HUDEP-2 (cell line): ENCODE data around the gene RNF144A.
A peak's percentile ranks its signal among the peaks of the same experiment; 100 is the strongest.
"Not testable (repeated sequence)": the region's sequence is repeated elsewhere in the genome, so short reads cannot be mapped to it uniquely, and the experiment has no call there.

Source experiments
- DNase-seq, 76 experiments: peaks; one replicate each; lab custom pipeline; 2025; ENCODE audit not compliant: unreplicated experiment in 76 of 76; lab: John Stamatoyannopoulos, UW

RNF144A gene

GRCh38 chr2:6927186-6927585, 10.0 kb downstream of the RNF144A start:
- DNase-seq, result peak in 23 of 76 experiments; percentile 5 to 44 (median 19)

- no peak for DNase-seq
These were observed 10.5 kb downstream of the RNF144A start for GRCh38 chr2:6927753-6928152.

- no peak for DNase-seq
These were observed 11.2 kb downstream of the RNF144A start for GRCh38 chr2:6928452-6928851.

- DNase-seq, result no peak
These were observed 12.1 kb downstream of the RNF144A start for GRCh38 chr2:6929196-6929819.

GRCh38 chr2:6930923-6931647, 13.9 kb downstream of the RNF144A start:
- no peak for DNase-seq

GRCh38 chr2:6931753-6932152, 14.5 kb downstream of the RNF144A start:
- DNase-seq, result no peak

- no peak for DNase-seq
These were observed 15.0 kb downstream of the RNF144A start for GRCh38 chr2:6932206-6932605.

- DNase-seq, result no peak
These were observed 15.6 kb downstream of the RNF144A start for GRCh38 chr2:6932828-6933227.

- no peak for DNase-seq
These were observed 16.7 kb downstream of the RNF144A start for GRCh38 chr2:6933911-6934310.

GRCh38 chr2:6934345-6934744, 17.1 kb downstream of the RNF144A start:
- no peak for DNase-seq

- no peak for DNase-seq
These were observed 17.8 kb downstream of the RNF144A start for GRCh38 chr2:6934758-6935651.

- DNase-seq, result not testable (repeated sequence)
These were observed 18.4 kb downstream of the RNF144A start for GRCh38 chr2:6935652-6936020.

GRCh38 chr2:6937157-6937556, 19.9 kb downstream of the RNF144A start:
- DNase-seq, result no peak

GRCh38 chr2:6937582-6937981, 20.4 kb downstream of the RNF144A start:
- DNase-seq, result no peak

GRCh38 chr2:6939071-6939470, 21.9 kb downstream of the RNF144A start:
- DNase-seq, result no peak

GRCh38 chr2:6940820-6941219, 23.6 kb downstream of the RNF144A start:
- no peak for DNase-seq

- no peak for DNase-seq
These were observed 24.3 kb downstream of the RNF144A start for GRCh38 chr2:6941299-6942046.

GRCh38 chr2:6942848-6943247, 25.6 kb downstream of the RNF144A start:
- no peak for DNase-seq

- no peak for DNase-seq
These were observed 26.3 kb downstream of the RNF144A start for GRCh38 chr2:6943523-6943922.

- no peak for DNase-seq
These were observed 26.8 kb downstream of the RNF144A start for GRCh38 chr2:6943971-6944370.

GRCh38 chr2:6944555-6944954, 27.3 kb downstream of the RNF144A start:
- DNase-seq, result no peak
